Lung (tissue), 12 donors: ENCODE data around the gene ZNF425. TPM values are rescaled to one million over a fixed set of nuclear protein-coding genes. Genes with fewer than 3 reads are reported as not detected.
"Not testable (repeated sequence)": the region's sequence is repeated elsewhere in the genome, so short reads cannot be mapped to it uniquely, and the experiment has no call there.

Experiments used
- ATAC-seq: fragments of 200-7000 bp; cut with Tn5 transposase; one replicate; pipeline ENCODE4 v1.9.1; 2020; ENCODE audit warnings: moderate number of reproducible peaks; ENCODE audit not compliant: insufficient read depth, low FRiP score
- DNase-seq, 3 donors: peaks; one replicate each; pipeline ENCODE4 v3.0.0-alpha.2; 2013 to 2017
- H3K27ac ChIP-seq, 2 donors: one replicate each; pipeline ENCODE4 v1.5.1; 2013; ENCODE audit warnings: mild to moderate bottlenecking in 2 of 2, moderate library complexity in 2 of 2, control low read depth in 1 of 2, inconsistent platforms in 1 of 2, low read depth in 1 of 2, low read length in 1 of 2
- H3K27me3 ChIP-seq, 3 donors: one replicate each; pipeline ENCODE4 v1.5.1; 2013; ENCODE audit warnings: low read length in 2 of 3; ENCODE audit not compliant: control insufficient read depth in 3 of 3, insufficient read depth in 3 of 3
- H3K36me3 ChIP-seq, 4 donors: one replicate each; pipeline ENCODE4 v1.5.1; 2013; ENCODE audit warnings: low read length in 4 of 4, mild to moderate bottlenecking in 1 of 4, moderate library complexity in 1 of 4; ENCODE audit not compliant: control insufficient read depth in 4 of 4, insufficient read depth in 4 of 4
- H3K4me1 ChIP-seq, 5 donors: one replicate each; pipeline ENCODE4 v1.5.1; 2013; ENCODE audit warnings: low read length in 5 of 5, mild to moderate bottlenecking in 2 of 5, moderate library complexity in 1 of 5; ENCODE audit not compliant: control insufficient read depth in 5 of 5, insufficient read depth in 5 of 5
- H3K4me3 ChIP-seq: one replicate; pipeline ENCODE4 v1.5.1; 2013; ENCODE audit warnings: mild to moderate bottlenecking, control low read depth, moderate library complexity
- H3K9ac ChIP-seq, 2 donors: one replicate each; pipeline ENCODE4 v1.5.1; 2013; ENCODE audit warnings: low read length in 2 of 2, control low read depth in 1 of 2; ENCODE audit not compliant: insufficient read depth in 1 of 2
- H3K9me3 ChIP-seq, 4 donors: one replicate each; pipeline ENCODE4 v1.5.1; 2013; ENCODE audit warnings: low read length in 3 of 4, mild to moderate bottlenecking in 1 of 4, moderate library complexity in 1 of 4; ENCODE audit not compliant: control insufficient read depth in 4 of 4, insufficient read depth in 3 of 4
- CTCF ChIP-seq: IDR thresholded peaks from 2 replicates; pipeline ENCODE4 v1.5.1; 2012; ENCODE audit warnings: mild to moderate bottlenecking; ENCODE audit errors: control extremely low read depth, extremely low read depth
- WGBS, 2 donors: extraction: QIAGEN DNeasy Blood & Tissue Kit; methylation state at CpG; one replicate each; pipeline ENCODE4 v1.1.7; 2013; 5-methylcytosine and 5-hydroxymethylcytosine counted together
- polyA plus RNA-seq, 2 donors: library from polyadenylated mRNA; stranded (reverse); fragments of 200-250 nt; gene quantifications; one replicate each; pipeline ENCODE4 v1.2.1, GENCODE V29; 2013
- total RNA-seq, 2 donors: library from RNA; depleted of rRNA in 1 of 2; stranded (reverse); fragments of >200 nt in 1 of 2; gene quantifications; one replicate each; pipeline ENCODE4 v1.2.1, GENCODE V29; 2014 to 2021
- donor health status: control.
- donor health status: control.
- donor health status: Bipolar disorder and iron deficiency.
- donor health status: healthy.
- donor health status: DM: yes; HTN: yes; CAD: no.

Gene ZNF425
- total and polyA plus RNA-seq, 4 donors = 0.55 to 2.8 (median 1.2) TPM

- TF ChIP-seq CTCF = no peak
- 0 to 1% methylated on average over 47 to 79 of the region's 79 CpGs for WGBS, 2 donors
- H3K4me1 ChIP-seq = peaks cover 0 to 8% (median 0%) of the 10 kb centered on the region in 5 donors
- ATAC-seq (peak; percentile 95), DNase-seq (peak; percentile 87 to 90 (median 87))
- H3K9me3 ChIP-seq = no peaks in the 10 kb centered on the region
- no peaks in the 10 kb centered on the region for H3K36me3 ChIP-seq
- H3K27ac ChIP-seq = peak within 1 kb of the TSS; percentile 95
- peak within 1 kb of the TSS; percentile 56 to 87 for H3K9ac ChIP-seq
- H3K4me3 ChIP-seq = peak within 1 kb of the TSS; percentile 85
- H3K27me3 ChIP-seq = no peaks in the 10 kb centered on the region
These were observed 21.1 kb upstream of the ZNF425 start, which contains the start of gene ZNF398 for GRCh38 chr7:149147072-149147751. TSS of gene ZNF398 (plus strand) at chr7:149147453. CDS start at chr7:149147743, 290 bp downstream.

GRCh38 chr7:149145031-149145845, 19.1 kb upstream of the ZNF425 start:
- no peak for ATAC-seq
- Histone ChIP-seq H3K36me3 (no peaks in the 10 kb centered on the region), H3K27ac (peak overlapping the region in 1 of 2 donors; percentile 40), H3K4me1 (peaks cover 0 to 8% (median 0%) of the 10 kb centered on the region in 5 donors), H3K9me3 (no peaks in the 10 kb centered on the region), H3K4me3 (no peak overlapping the region), H3K27me3 (no peaks in the 10 kb centered on the region), H3K9ac (no peak overlapping the region)
- peak in 2 of 3 donors; percentile 23 to 60 for DNase-seq
- 82 to 86% methylated on average over 8 of the region's 8 CpGs for WGBS, 2 donors
- no peak for TF ChIP-seq CTCF

- H3K9me3 ChIP-seq, H3K9ac ChIP-seq, H3K4me1 ChIP-seq, H3K36me3 ChIP-seq, H3K27me3 ChIP-seq, H3K27ac ChIP-seq, H3K4me3 ChIP-seq, DNase-seq, ATAC-seq: not testable (repeated sequence)
- WGBS, 2 donors = 72 to 85% methylated on average over 14 of the region's 14 CpGs
These were observed 18.4 kb upstream of the ZNF425 start for GRCh38 chr7:149144436-149144922.

- Histone ChIP-seq H3K9ac (no peak overlapping the region), H3K4me1 (peaks cover 0 to 6% (median 0%) of the 10 kb centered on the region in 5 donors), H3K4me3 (no peak overlapping the region), H3K27ac (no peak overlapping the region), H3K36me3 (no peaks in the 10 kb centered on the region), H3K9me3 (no peaks in the 10 kb centered on the region), H3K27me3 (no peaks in the 10 kb centered on the region)
- DNase-seq (no peak), ATAC-seq (no peak)
- no peak for TF ChIP-seq CTCF
- WGBS, 2 donors = 92 to 97% methylated on average over 4 of the region's 4 CpGs
These were observed 15.8 kb upstream of the ZNF425 start for GRCh38 chr7:149141893-149142292.
